ENCODE measurements around the gene CTSA. TPM values are rescaled to one million over a fixed set of nuclear protein-coding genes. Genes with fewer than 3 reads are reported as not detected.

The CTSA gene
- total RNA-seq, 2 donors from 2014 or later, result 41.0 to 43.8 TPM

GRCh38 chr20:45892828-45893500, 1.8 kb downstream of the CTSA start:
- intact Hi-C loops (cut with DNase I), result loop anchor here (10.0 kb wide), 1 partner anchor 72 kb away; no protein-coding TSS in a partner anchor
- peaks cover 33% of the 10 kb centered on the region for H3K4me1 ChIP-seq
- H3K4me3 ChIP-seq, result no peak overlapping the region
- TF ChIP-seq POLR2A (IDR thresholded peaks at IDR 0.05) (no peak), CTCF (IDR thresholded peaks at IDR 0.05) (no peak)
- no peaks in the 10 kb centered on the region for H3K9me3 ChIP-seq
- DNase-seq, result no peak
- no peak for ATAC-seq
- 58 to 71% methylated on average over 1 to 4 of the region's 4 CpGs for WGBS, 2 donors
- peaks cover 0 to 7% of the 10 kb centered on the region in 2 donors for H3K36me3 ChIP-seq (replicated peaks in 1 of 2; ENCODE audit: insufficient read depth in 1 of 2, low read depth in 2 of 2)
- H3K27me3 ChIP-seq, result no peaks in the 10 kb centered on the region
- H3K27ac ChIP-seq, result no peak overlapping the region

- H3K36me3 ChIP-seq (replicated peaks in 1 of 2; ENCODE audit: insufficient read depth in 1 of 2, low read depth in 2 of 2), result peaks cover 0 to 10% of the 10 kb centered on the region in 2 donors
- H3K27ac ChIP-seq, result no peak overlapping the region
- TF ChIP-seq CTCF (IDR thresholded peaks at IDR 0.05), result no peak
- no peak for TF ChIP-seq POLR2A (IDR thresholded peaks at IDR 0.05)
- ATAC-seq, result no peak
- H3K27me3 ChIP-seq, result no peaks in the 10 kb centered on the region
- no peaks in the 10 kb centered on the region for H3K9me3 ChIP-seq
- peaks cover 33% of the 10 kb centered on the region for H3K4me1 ChIP-seq
- WGBS, 2 donors, result 88 to 96% methylated on average over 4 of the region's 4 CpGs
- no peak for DNase-seq
- intact Hi-C loops (cut with DNase I), result loop anchor here (10.0 kb wide), 1 partner anchor 71 kb away; no protein-coding TSS in a partner anchor
- no peak overlapping the region for H3K4me3 ChIP-seq
Measured at GRCh38 chr20:45893831-45894230, 2.7 kb downstream of the CTSA start.

GRCh38 chr20:45894797-45895196, 3.7 kb downstream of the CTSA start:
- H3K27me3 ChIP-seq, result no peaks in the 10 kb centered on the region
- intact Hi-C loops (cut with DNase I), result loop anchor here (10.0 kb wide), 1 partner anchor 70 kb away; no protein-coding TSS in a partner anchor
- no peak overlapping the region for H3K4me3 ChIP-seq
- TF ChIP-seq POLR2A (IDR thresholded peaks at IDR 0.05) (no peak), CTCF (IDR thresholded peaks at IDR 0.05) (no peak)
- peaks cover 28% of the 10 kb centered on the region for H3K4me1 ChIP-seq
- H3K27ac ChIP-seq, result no peak overlapping the region
- DNase-seq, result no peak
- ATAC-seq, result no peak
- peaks cover 0 to 15% of the 10 kb centered on the region in 2 donors for H3K36me3 ChIP-seq (replicated peaks in 1 of 2; ENCODE audit: insufficient read depth in 1 of 2, low read depth in 2 of 2)
- H3K9me3 ChIP-seq, result no peaks in the 10 kb centered on the region
- 69 to 87% methylated on average over 5 to 12 of the region's 12 CpGs for WGBS, 2 donors

- intact Hi-C loops (cut with DNase I), result loop anchor here (10.0 kb wide), 1 partner anchor 68 kb away; no protein-coding TSS in a partner anchor
- Histone ChIP-seq H3K27ac (no peak overlapping the region), H3K4me1 (peaks cover 15% of the 10 kb centered on the region), H3K9me3 (no peaks in the 10 kb centered on the region), H3K36me3 (replicated peaks in 1 of 2; ENCODE audit: insufficient read depth in 1 of 2, low read depth in 2 of 2) (peaks cover 0 to 17% of the 10 kb centered on the region in 2 donors), H3K27me3 (no peaks in the 10 kb centered on the region), H3K4me3 (no peak overlapping the region)
- ATAC-seq (no peak), DNase-seq (no peak)
- WGBS, 2 donors, result 96 to 100% methylated on average over 3 to 14 of the region's 14 CpGs
- no peak for TF ChIP-seq POLR2A (IDR thresholded peaks at IDR 0.05)
- TF ChIP-seq CTCF (IDR thresholded peaks at IDR 0.05), result no peak
Measured at GRCh38 chr20:45896641-45897161, 5.6 kb downstream of the CTSA start.

All from body of pancreas (tissue), 4 donors.